Measurements from ENCODE around the gene GABRA4. TPM values are rescaled to one million over a fixed set of nuclear protein-coding genes. Genes with fewer than 3 reads are reported as not detected.

Gene GABRA4
- total RNA-seq, 1 donor from 2014 or later: not detected

- DNase-seq (ENCODE audit: low read depth, low spot score): no peak
These were observed 61.4 kb downstream of the GABRA4 start for GRCh38 chr4:46931981-46932380.

DNA sequence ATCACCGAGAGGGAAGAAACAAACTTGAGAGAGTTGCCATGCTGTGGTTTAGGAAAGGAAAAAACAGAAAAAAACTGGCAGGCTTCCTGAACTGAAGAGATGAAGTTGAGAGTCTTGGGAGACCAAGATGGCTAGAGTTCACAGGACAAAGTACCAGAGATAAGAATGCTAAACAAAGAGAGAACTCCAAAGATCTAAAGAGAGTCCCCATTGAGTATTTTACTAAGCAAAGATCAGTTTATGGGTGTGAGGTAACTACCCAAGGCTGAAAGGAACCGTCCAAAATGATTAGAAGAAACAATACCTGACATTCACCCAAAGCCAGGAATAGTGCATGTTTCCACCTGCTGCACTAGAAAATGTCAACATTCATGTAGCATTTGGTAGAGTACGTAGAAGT, 62.5 kb downstream of the GABRA4 start:
- DNase-seq (ENCODE audit: low read depth, low spot score): no peak

GRCh38 chr4:46927201-46927600, 66.2 kb downstream of the GABRA4 start:
- no peak for DNase-seq (ENCODE audit: low read depth, low spot score)

GRCh38 chr4:46924789-46925529, 68.4 kb downstream of the GABRA4 start:
- no peak for DNase-seq (ENCODE audit: low read depth, low spot score)

- DNase-seq (ENCODE audit: low read depth, low spot score): no peak
These were observed 71.2 kb downstream of the GABRA4 start for GRCh38 chr4:46922205-46922604.

GRCh38 chr4:46909078-46909477, 84.3 kb downstream of the GABRA4 start, which contains the start of gene COX7B2:
TSS of gene COX7B2 (minus strand) at chr4:46909245. CDS start at chr4:46735192, 174,053 bp downstream.
- DNase-seq (ENCODE audit: low read depth, low spot score): no peak

DNA sequence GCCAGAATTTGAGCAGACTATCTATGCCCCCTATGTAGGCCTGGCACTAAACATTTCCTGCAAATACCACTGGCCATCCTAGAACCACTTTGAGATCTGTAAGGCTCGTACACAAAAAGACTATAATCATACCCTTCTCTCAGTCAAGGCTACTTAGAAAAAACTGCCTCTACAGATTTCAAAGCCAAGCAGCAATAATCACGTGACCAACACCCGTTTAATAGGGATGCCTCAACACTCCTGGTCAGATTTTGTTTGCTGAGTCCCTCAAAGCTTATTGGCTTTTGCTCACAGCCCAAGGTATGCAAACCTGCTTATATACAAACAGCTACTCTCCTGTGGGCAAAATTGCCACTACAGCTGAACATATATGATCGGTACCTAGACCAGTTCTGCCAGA, 85.2 kb downstream of the GABRA4 start:
- no peak for DNase-seq (ENCODE audit: low read depth, low spot score)

GRCh38 chr4:46900082-46900481, 93.3 kb downstream of the GABRA4 start:
- DNase-seq (ENCODE audit: low read depth, low spot score): no peak

- no peak for DNase-seq (ENCODE audit: low read depth, low spot score)
These were observed 98.6 kb downstream of the GABRA4 start for GRCh38 chr4:46894826-46895225.

DNA sequence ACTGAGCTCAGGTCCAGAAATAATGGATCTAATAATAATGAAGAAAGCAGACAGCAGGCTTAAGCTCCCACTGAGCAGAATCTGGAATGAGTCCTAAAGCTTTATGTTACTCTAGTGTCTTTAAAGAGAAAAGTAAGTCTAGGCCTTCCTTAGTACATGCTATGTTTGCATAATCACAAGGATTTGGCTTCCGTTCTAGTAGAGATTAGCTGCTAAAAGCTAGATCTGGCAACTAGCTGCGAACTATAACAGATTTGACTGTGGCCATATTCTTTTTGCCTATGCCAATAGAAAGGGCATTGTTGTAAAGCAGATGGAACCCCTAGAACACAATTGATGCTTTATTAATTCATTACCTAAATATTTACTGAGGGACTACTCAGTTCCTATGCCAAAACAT, 103.3 kb downstream of the GABRA4 start:
- no peak for DNase-seq (ENCODE audit: low read depth, low spot score)

GRCh38 chr4:46889410-46889809, 104.0 kb downstream of the GABRA4 start:
- no peak for DNase-seq (ENCODE audit: low read depth, low spot score)

DNA sequence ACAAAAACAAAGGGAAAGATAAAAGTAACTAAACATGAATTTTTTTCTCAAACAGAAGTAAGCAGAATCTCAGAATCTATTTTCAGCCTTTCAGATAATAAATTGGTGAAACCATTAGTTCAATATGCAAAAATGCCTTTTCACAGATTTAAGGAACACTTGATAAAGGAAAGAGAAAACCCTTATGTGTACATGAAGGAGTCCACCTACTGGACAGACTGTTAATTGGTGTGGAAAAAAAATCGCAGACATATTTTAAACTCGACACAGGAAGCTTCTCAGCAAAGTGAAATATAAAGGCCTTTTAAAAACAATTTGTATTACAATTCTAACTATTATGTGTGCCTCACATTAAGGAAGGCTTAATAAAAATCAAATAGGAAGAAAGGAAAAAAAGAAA, 106.7 kb downstream of the GABRA4 start:
- DNase-seq (ENCODE audit: low read depth, low spot score): no peak

GRCh38 chr4:46878641-46879040, 114.7 kb downstream of the GABRA4 start:
- no peak for DNase-seq (ENCODE audit: low read depth, low spot score)

GRCh38 chr4:46874811-46875210, 118.6 kb downstream of the GABRA4 start:
- no peak for DNase-seq (ENCODE audit: low read depth, low spot score)

DNA sequence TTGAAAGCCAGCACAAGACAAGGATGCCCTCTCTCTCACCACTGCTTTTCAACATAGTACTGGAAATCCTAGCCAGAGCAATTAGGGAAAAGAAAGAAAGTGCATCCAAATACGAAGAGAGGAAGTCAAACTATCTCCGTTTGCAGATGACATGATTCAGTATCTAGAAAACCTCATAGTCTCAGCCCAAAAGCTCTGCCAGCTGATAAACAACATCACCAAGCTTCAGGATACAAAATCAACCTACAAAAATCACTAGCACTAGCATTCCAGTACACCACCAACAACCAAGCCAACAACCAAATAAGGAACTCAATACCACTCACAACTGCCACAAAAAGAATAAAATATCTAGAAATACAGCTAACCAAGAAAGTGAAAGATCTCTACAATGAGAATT, 123.0 kb downstream of the GABRA4 start:
- no peak for DNase-seq (ENCODE audit: low read depth, low spot score)

Other genes starting within 250 kb of the GABRA4 start
- not detected in 2 replicates for gene COX7B2, start 84.3 kb downstream of the GABRA4 start, total RNA-seq
- gene GABRB1, start 38.0 kb upstream of the GABRA4 start, total RNA-seq: not detected in 2 replicates